Measurements from ENCODE around the gene ACADM.

DNA sequence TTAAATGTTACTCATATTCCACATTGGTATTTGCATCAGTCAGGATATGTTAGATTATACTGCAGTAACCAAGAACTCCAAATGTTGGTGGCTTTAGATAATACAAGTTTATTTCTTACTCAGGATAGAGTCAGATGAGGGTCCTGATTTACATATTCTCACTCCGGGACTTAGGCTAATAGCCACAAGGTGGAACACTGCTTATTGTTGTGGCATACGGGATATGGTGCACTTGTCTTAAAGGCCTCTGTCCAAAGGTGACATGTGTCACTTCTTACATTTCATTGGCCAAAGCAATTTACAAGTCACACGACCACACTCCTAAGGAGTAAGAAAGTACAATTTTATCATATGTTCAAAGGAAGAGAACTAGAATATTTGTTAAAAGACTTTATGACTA lies 28.5 kb upstream of the ACADM start:
- TF ChIP-seq EZH2 (IDR thresholded peaks at IDR 0.05; ENCODE audit: insufficient read depth, low read length), result no peak
- TF ChIP-seq, protein P1, sequence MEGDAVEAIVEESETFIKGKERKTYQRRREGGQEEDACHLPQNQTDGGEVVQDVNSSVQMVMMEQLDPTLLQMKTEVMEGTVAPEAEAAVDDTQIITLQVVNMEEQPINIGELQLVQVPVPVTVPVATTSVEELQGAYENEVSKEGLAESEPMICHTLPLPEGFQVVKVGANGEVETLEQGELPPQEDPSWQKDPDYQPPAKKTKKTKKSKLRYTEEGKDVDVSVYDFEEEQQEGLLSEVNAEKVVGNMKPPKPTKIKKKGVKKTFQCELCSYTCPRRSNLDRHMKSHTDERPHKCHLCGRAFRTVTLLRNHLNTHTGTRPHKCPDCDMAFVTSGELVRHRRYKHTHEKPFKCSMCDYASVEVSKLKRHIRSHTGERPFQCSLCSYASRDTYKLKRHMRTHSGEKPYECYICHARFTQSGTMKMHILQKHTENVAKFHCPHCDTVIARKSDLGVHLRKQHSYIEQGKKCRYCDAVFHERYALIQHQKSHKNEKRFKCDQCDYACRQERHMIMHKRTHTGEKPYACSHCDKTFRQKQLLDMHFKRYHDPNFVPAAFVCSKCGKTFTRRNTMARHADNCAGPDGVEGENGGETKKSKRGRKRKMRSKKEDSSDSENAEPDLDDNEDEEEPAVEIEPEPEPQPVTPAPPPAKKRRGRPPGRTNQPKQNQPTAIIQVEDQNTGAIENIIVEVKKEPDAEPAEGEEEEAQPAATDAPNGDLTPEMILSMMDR (IDR thresholded peaks at IDR 0.05; ENCODE audit: insufficient read depth, low read depth, low read length), result no peak

Measured in astrocyte (in vitro differentiated cells and primary cell).